HEK293 (cell line): ENCODE measurements around the gene PARP6.
A peak's percentile ranks its signal among the peaks of the same experiment; 100 is the strongest.

Experiments used
- EGR2 ChIP-seq: fragments of 450-650 bp; formaldehyde crosslinking; IDR thresholded peaks from 2 replicates; pipeline ENCODE4 v1.5.1; 2016; ENCODE audit warnings: low read depth, missing biosample characterization, missing genetic modification characterization
- HIC1 ChIP-seq: fragments of 450-650 bp; formaldehyde crosslinking; IDR thresholded peaks from 2 replicates; pipeline ENCODE4 v1.5.1; 2016; ENCODE audit warnings: missing biosample characterization, missing genetic modification characterization
- IKZF3 ChIP-seq: fragments of 450-650 bp; IDR thresholded peaks from 2 replicates; pipeline ENCODE4 v1.5.0; 2018; ENCODE audit warnings: missing biosample characterization, mild to moderate bottlenecking, missing genetic modification characterization, moderate library complexity
- KLF16 ChIP-seq: fragments of 450-650 bp; formaldehyde crosslinking; IDR thresholded peaks from 2 replicates; pipeline ENCODE4 v1.5.1; 2017; ENCODE audit warnings: missing biosample characterization, missing genetic modification characterization
- KLF9 ChIP-seq: fragments of 450-650 bp; formaldehyde crosslinking; IDR thresholded peaks from 2 replicates; pipeline ENCODE4 v1.5.1; 2016; ENCODE audit warnings: missing biosample characterization, missing genetic modification characterization, low read depth
- OVOL3 ChIP-seq: fragments of 450-650 bp; formaldehyde crosslinking; IDR thresholded peaks from 2 replicates; pipeline ENCODE4 v1.5.1; 2016; ENCODE audit warnings: missing biosample characterization, missing genetic modification characterization
- PATZ1 ChIP-seq: fragments of 450-650 bp; formaldehyde crosslinking; IDR thresholded peaks from 2 replicates; pipeline ENCODE4 v1.5.1; 2016; ENCODE audit warnings: missing biosample characterization, missing genetic modification characterization
- PBX3 ChIP-seq: sonication (generic); formaldehyde crosslinking; IDR thresholded peaks from 2 replicates; pipeline ENCODE4 v1.8.1; 2022; ENCODE audit warnings: mild to moderate bottlenecking, moderate library complexity, missing genetic modification reagents
- PRDM10 ChIP-seq: fragments of 450-650 bp; formaldehyde crosslinking; IDR thresholded peaks from 2 replicates; pipeline ENCODE4 v1.5.1; 2016; ENCODE audit warnings: missing biosample characterization, missing genetic modification characterization
- SCRT1 ChIP-seq: fragments of 450-650 bp; formaldehyde crosslinking; IDR thresholded peaks from 2 replicates; pipeline ENCODE4 v1.5.1; 2016; ENCODE audit warnings: missing biosample characterization, missing genetic modification characterization, borderline replicate concordance
- ZBTB21 ChIP-seq: fragments of 450-650 bp; formaldehyde crosslinking; IDR thresholded peaks from 2 replicates; pipeline ENCODE4 v1.5.1; 2017; ENCODE audit warnings: missing biosample characterization, missing genetic modification characterization
- ZNF16 ChIP-seq: fragments of 450-650 bp; formaldehyde crosslinking; IDR thresholded peaks from 2 replicates; pipeline ENCODE4 v1.5.1; 2016; ENCODE audit warnings: low read depth, missing biosample characterization, missing genetic modification characterization
- ZNF174 ChIP-seq: fragments of 450-650 bp; formaldehyde crosslinking; IDR thresholded peaks from 2 replicates; pipeline ENCODE4 v1.5.0; 2017; ENCODE audit warnings: missing biosample characterization, mild to moderate bottlenecking, missing genetic modification characterization
- ZNF239 ChIP-seq: fragments of 450-650 bp; formaldehyde crosslinking; IDR thresholded peaks from 2 replicates; pipeline ENCODE4 v1.5.1; 2016; ENCODE audit warnings: missing biosample characterization, missing genetic modification characterization
- ZNF366 ChIP-seq: fragments of 450-650 bp; formaldehyde crosslinking; conservative IDR thresholded peaks from 2 replicates; pipeline ENCODE4 v1.5.1; 2016; ENCODE audit warnings: missing biosample characterization, missing genetic modification characterization
- ZNF433 ChIP-seq: fragments of 450-650 bp; formaldehyde crosslinking; IDR thresholded peaks from 2 replicates; pipeline ENCODE4 v1.5.1; 2016; ENCODE audit warnings: missing biosample characterization, missing genetic modification characterization, low read depth
- ZNF530 ChIP-seq: fragments of 450-650 bp; formaldehyde crosslinking; IDR thresholded peaks from 2 replicates; pipeline ENCODE4 v1.5.1; 2016; ENCODE audit warnings: low read depth, missing biosample characterization, missing genetic modification characterization
- ZNF548 ChIP-seq: fragments of 450-650 bp; formaldehyde crosslinking; IDR thresholded peaks from 2 replicates; pipeline ENCODE4 v1.5.1; 2016; ENCODE audit warnings: missing biosample characterization, missing genetic modification characterization
- ZNF585B ChIP-seq: fragments of 450-650 bp; formaldehyde crosslinking; IDR thresholded peaks from 2 replicates; pipeline ENCODE4 v1.5.1; 2016; ENCODE audit warnings: missing biosample characterization, missing genetic modification characterization
- ZNF610 ChIP-seq: fragments of 450-650 bp; formaldehyde crosslinking; IDR thresholded peaks from 2 replicates; pipeline ENCODE4 v1.5.1; 2016; ENCODE audit warnings: missing biosample characterization, missing genetic modification characterization, borderline replicate concordance
- ZNF76 ChIP-seq: fragments of 450-650 bp; formaldehyde crosslinking; IDR thresholded peaks from 2 replicates; pipeline ENCODE4; 2016; ENCODE audit warnings: low read depth, missing biosample characterization, missing genetic modification characterization, borderline replicate concordance
- ZNF830 ChIP-seq: fragments of 450-650 bp; IDR thresholded peaks from 2 replicates; pipeline ENCODE4 v1.5.0; 2018; ENCODE audit warnings: missing biosample characterization, missing genetic modification characterization, low read depth, mild to moderate bottlenecking, moderate library complexity
- ZSCAN23 ChIP-seq: fragments of 450-650 bp; formaldehyde crosslinking; IDR thresholded peaks from 2 replicates; pipeline ENCODE4 v1.5.1; 2016; ENCODE audit warnings: missing biosample characterization, missing genetic modification characterization
- ZXDB ChIP-seq: fragments of 450-650 bp; formaldehyde crosslinking; IDR thresholded peaks from 2 replicates; pipeline ENCODE4 v1.5.1; 2016; ENCODE audit warnings: missing biosample characterization, missing genetic modification characterization
- TF ChIP-seq, protein P1 (sequence below): fragments of 450-650 bp; formaldehyde crosslinking; IDR thresholded peaks from 2 replicates; pipeline ENCODE4 v1.5.1; 2016; ENCODE audit warnings: missing biosample characterization, missing genetic modification characterization
- TF ChIP-seq, protein P2 (sequence below): fragments of 450-650 bp; formaldehyde crosslinking; IDR thresholded peaks from 2 replicates; pipeline ENCODE4 v1.5.1; 2017; ENCODE audit warnings: missing biosample characterization, missing genetic modification characterization

The PARP6 gene

DNA sequence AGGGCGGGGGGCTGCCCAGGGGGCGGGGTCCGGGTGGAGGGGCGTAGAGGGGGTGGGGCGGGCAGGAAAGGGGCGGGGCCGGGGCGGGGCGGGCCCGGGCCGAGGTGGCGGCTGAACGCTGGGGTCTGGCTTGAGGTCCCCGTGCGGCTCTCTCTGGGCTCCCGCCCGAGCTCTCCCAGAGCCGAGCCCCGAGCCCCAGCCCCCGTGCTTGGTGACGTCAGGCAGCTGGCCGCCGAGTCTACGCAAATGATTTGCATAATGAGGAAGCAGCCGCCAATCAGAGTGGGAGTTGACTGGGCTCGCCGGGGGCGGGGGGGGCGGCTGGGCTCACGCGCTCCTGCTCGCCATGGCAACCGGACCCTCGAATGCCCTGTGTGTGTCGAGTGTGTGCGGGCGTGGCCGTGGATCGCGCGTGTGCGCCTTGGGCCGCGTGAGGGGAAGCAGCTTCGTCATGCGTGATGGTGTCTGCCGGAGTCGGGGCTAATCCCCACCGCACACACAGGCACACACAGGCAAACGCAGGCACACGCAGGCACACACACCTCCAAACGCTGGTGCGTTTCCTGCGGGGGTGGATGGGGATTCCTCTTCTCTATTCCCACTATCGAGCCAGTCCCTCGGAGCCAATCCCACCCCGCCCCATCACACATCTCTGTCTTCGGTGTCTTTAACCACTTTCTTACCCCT lies 47.8 kb upstream of the PARP6 start, which contains the start of gene CELF6 (continued):
- TF ChIP-seq ZNF585B (tag by site-specific recombination) (no peak), ZNF548 (no peak), ZNF530 (tag by site-specific recombination) (no peak), PATZ1 (peak; percentile 100), OVOL3 (tag by site-specific recombination) (no peak), IKZF3 (tag by site-specific recombination) (peak; percentile 68; the same call in 1 of the 2 replicates), SCRT1 (no peak), ZSCAN23 (no peak), HIC1 (peak; percentile 78), EGR2 (tag by site-specific recombination) (peak; percentile 85), ZNF610 (tag by site-specific recombination) (0 out of 2 replicates have a peak, but pooled peaks have one; percentile 29), PRDM10 (tag by site-specific recombination) (peak; percentile 90), ZNF174 (tag by site-specific recombination) (no peak), ZNF366 (peak; percentile 77; the same call in 1 of the 2 replicates), KLF9 (tag by site-specific recombination) (peak; percentile 85), ZNF433 (tag by site-specific recombination) (no peak), ZNF239 (tag by site-specific recombination) (no peak), KLF16 (tag by site-specific recombination) (peak; percentile 93), ZXDB (peak; percentile 37; the same call in 1 of the 2 replicates), ZBTB21 (tag by site-specific recombination) (peak; percentile 82), PBX3 (CRISPR knock-in tag) (peak; percentile 63), ZNF830 (tag by site-specific recombination) (no peak), ZNF76 (peak; percentile 66; the same call in 1 of the 2 replicates), ZNF16 (tag by site-specific recombination) (no peak)
- TF ChIP-seq, protein P1, sequence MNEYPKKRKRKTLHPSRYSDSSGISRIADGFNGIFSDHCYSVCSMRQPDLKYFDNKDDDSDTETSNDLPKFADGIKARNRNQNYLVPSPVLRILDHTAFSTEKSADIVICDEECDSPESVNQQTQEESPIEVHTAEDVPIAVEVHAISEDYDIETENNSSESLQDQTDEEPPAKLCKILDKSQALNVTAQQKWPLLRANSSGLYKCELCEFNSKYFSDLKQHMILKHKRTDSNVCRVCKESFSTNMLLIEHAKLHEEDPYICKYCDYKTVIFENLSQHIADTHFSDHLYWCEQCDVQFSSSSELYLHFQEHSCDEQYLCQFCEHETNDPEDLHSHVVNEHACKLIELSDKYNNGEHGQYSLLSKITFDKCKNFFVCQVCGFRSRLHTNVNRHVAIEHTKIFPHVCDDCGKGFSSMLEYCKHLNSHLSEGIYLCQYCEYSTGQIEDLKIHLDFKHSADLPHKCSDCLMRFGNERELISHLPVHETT, result peak; percentile 70
- TF ChIP-seq, protein P2, sequence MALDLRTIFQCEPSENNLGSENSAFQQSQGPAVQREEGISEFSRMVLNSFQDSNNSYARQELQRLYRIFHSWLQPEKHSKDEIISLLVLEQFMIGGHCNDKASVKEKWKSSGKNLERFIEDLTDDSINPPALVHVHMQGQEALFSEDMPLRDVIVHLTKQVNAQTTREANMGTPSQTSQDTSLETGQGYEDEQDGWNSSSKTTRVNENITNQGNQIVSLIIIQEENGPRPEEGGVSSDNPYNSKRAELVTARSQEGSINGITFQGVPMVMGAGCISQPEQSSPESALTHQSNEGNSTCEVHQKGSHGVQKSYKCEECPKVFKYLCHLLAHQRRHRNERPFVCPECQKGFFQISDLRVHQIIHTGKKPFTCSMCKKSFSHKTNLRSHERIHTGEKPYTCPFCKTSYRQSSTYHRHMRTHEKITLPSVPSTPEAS (tag by site-specific recombination), result peak; percentile 99
